Heart left ventricle (tissue), 13 donors: ENCODE results near the gene NUDT4.
"Not testable (repeated sequence)": the region's sequence is repeated elsewhere in the genome, so short reads cannot be mapped to it uniquely, and the experiment has no call there.

ENCODE experiments used
- CTCF ChIP-seq, 12 donors: fragments of 200-600 bp; sonication (generic) in 4 of 12; IDR thresholded peaks; one replicate each; pipeline versions ENCODE4 v1.5.0 to v1.8.0; 2018 to 2022; ENCODE audit warnings: antibody characterized with exemption in 12 of 12, mild to moderate bottlenecking in 5 of 12
- POLR2A ChIP-seq, 2 donors: fragments of 450-650 bp; IDR thresholded peaks; one replicate each; pipeline ENCODE4 v1.6.1; 2017; ENCODE audit warnings: antibody characterized with exemption in 2 of 2, mild to moderate bottlenecking in 2 of 2, moderate library complexity in 2 of 2
- donor health status: ischemic (EF 13 %, LVEDD 7.1; RV severe dilation, severe dysfunction).
- donor health status: DM: no; HTN: yes; CAD: no.
- donor health status: DM: no; HTN: no; CAD: no.
- donor health status: ischemic (EF 25% LVEDD 6.9; RV normal size, moderate dysfunction).
- donor health status: ischemic (EF 25% LVEDD 5.7; RV mildly dilated, moderate dysfunction).
- donor health status: ischemic (EF 35%, LVEDD 5.7; RV mildly dilated, moderate dysfunction).
- donor health status: nonischemic (EF 11% LVEDD 7.7; RV severe dilation, severe dysfunction).
- donor health status: DM: yes; HTN: yes; CAD: no.
- donor health status: PGD.
- donor health status: ischemic (EF 29% LVEDD 5.4; RV normal size, mild dysfunction).
- donor health status: nonischemic (EF 23%, LVEDD 6.1; RV moderate dilation, normal function).

DNA sequence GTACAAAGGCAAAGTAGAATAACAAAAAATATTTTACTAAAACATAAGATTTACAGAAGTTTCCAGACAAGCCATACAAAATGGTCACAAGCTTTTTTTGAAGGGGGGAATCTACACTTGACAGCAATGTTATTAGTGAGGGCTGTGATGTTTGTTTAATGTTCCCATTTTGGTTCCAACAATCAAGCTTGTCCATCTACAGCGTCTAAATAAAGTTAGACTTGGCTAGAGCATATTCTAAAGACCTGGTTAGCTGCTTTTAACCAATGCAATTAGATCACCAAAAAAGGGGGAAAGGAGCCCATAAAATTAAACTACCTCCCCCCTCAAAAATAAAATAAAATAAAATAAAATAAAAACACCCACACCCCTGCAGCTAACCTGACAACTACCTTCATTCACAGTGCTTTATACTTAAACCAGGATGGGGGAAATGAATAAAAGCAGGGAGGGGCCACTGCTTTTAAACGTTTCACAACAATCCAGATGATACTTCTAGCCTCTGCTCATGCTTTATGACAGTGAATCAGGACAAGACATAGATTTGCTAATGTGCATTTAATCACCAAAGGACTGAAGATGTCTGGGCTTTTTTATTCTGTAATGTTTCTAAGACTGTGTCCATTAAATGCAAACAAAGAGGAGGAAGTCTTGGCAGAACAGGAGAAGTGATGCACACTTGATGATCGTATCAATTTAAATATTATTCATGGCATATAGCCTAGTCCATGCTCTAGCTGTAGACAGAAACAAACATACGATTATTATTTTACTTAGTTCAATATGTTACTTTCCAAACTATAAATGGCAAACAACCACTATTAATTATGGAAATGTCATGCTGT, 31.8 kb downstream of the NUDT4 start:
- not testable (repeated sequence) for TF ChIP-seq CTCF, POLR2A (IDR thresholded peaks at IDR 0.05)
